HG02798 (cell line): Measurements from ENCODE around the gene YJEFN3.

Source experiments
- ATAC-seq: cut with Tn5 transposase; IDR thresholded peaks from one replicate; pipeline ENCODE4 v1.9.1; 2021; ENCODE audit warnings: mild to moderate bottlenecking; ENCODE audit not compliant: unreplicated experiment, poor library complexity

Gene YJEFN3, protein sequence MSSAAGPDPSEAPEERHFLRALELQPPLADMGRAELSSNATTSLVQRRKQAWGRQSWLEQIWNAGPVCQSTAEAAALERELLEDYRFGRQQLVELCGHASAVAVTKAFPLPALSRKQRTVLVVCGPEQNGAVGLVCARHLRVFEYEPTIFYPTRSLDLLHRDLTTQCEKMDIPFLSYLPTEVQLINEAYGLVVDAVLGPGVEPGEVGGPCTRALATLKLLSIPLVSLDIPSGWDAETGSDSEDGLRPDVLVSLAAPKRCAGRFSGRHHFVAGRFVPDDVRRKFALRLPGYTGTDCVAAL

DNA sequence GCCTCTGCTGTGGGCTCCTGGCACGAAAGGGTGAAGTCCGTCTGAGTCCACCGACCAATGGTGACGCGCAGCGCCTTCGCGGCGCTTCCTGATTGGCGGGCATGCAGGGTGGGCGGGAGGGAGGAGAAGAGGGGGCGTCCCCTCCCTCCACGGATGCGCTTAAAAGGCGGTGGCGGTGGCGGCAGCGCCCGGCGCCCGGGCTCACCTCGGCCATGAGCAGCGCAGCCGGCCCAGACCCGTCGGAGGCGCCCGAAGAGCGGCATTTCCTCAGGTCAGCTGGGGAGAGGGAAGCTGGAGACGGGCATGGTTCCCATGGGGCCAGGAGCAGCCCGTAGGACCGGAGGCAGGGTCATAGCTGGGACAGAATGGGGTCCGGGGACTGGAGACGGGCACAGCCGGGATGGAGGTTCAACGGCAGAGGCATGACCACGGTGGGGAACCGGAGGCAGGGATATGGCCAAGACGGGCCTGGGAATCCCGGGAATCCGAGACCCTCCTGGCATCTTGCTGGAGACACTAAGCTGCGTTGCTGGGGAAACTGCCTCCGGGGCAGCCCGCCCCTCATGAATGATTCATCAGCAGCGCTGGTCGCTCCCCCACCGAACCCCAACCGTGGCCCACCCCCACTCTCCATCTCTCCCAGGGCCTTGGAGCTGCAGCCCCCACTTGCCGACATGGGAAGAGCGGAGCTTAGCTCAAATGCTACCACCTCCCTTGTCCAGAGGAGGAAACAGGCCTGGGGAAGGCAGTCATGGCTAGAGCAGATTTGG is at the start of gene YJEFN3:
TSS of gene YJEFN3 (plus strand) at position 191 of the 770 bp plus-strand sequence. CDS start at position 213, 22 bp downstream.
- no peak for ATAC-seq

DNA sequence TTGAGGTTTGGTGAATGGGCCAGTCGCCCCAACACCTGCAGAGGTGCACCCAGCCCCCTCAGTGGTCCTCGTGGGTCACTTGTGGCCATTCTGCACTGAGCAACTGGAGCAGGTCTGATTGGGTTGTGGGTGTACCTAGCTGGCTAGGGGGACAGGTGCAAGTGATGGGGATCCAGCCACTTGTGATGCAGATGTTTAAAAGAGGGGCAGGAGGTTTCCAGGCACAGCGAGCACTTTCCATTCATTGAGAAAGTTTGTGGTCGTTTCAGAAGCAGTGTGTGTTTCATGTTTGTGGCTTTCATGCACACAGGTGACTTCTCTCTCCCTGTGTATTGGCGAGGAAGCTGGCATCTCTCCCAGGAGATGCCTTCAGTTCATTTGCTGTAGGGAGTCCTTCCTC is 48.0 kb upstream of the YJEFN3 start:
- no peak for ATAC-seq

DNA sequence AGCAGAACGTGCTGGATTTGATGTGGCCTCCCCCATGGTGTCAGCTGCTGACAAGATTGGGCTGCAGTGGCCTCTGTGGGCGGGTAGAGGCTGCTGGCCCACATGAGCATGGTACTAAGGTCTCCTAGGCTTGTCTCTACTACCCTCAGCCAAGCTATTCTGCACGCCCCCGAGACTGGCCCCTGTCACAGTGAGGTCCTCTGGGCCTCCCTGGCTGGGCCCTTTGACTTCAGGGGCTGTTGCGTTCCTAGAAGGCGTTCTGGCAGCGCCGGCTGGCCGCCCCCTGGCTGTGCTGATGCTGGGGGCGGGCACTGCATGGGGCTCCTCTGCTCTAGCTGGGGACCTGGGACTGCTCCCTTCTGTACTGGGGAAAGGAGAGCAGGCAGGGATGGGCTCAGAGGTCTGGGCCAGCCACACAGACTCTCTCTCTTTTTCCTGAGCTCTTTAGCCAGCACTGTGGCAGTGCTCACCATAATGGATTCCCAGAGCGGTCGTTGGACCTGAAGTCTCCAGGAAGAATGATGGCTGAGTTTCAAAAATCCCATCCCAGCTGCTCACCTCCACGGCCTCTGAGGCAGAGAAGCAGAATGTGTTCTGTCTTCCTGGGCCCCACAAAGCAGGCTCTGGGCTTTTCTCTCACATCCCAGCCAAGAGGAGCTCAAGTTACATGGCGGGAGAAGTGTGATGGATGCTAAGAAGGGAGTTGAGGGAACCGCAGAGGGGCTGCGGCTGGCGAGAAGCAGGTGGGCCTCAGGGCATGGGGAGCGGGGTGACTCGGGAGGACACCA is 45.7 kb upstream of the YJEFN3 start:
- no peak for ATAC-seq

DNA sequence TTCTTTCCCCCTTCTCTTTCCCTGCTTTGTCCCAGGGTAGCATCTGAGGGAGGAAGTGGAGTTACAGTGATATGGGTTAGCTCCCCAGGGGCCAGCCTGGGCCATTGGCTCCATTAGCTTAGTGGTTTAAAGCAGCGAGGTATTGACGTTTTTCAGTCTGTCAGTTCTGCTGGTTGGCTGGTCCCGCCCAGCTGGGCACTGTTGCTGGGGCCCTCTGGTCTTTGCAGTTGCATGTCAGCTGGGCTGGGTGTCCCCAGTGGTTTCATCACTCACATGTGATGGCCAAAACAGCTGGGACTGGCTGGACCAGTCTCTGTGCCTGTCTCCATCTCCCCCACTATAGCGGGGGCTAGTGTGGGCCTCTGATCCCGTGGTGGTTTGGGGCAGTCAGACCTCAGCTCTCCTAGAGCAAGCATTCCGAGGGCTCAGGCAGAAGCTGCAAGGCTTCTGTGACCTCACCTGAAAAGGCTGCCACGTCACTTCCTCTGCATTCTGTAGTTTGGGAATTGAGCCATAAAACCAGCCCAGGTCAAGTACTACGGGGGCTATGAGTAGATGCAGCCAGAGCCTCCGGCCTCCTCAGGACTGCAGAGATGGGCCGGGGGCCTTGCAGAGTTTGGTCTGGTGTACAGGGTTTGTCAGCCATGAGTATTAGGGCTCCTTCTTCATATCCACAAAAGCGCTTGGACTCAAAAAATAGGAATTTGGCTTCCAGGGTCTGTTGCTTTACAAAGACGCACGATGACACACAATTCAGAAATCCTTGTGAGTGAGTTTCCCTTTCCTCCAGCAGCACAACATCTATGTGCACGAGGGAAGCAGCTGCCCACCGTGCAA is 43.3 kb upstream of the YJEFN3 start:
- no peak for ATAC-seq

DNA sequence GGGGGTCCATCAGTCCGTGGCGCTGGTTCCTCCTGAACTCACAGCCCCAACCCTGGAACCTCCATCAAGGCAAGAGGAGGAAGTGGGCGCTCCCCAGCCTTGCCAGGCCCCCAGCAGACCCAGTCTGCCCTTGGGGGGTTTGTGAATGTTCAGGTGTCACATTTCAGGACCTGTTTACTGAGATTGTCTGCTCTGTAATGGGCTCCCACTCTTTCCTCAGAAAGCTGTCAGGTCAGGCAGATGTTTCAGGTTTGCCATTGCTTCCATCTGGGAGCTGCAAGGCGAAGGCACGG is 42.8 kb upstream of the YJEFN3 start:
- no peak for ATAC-seq

DNA sequence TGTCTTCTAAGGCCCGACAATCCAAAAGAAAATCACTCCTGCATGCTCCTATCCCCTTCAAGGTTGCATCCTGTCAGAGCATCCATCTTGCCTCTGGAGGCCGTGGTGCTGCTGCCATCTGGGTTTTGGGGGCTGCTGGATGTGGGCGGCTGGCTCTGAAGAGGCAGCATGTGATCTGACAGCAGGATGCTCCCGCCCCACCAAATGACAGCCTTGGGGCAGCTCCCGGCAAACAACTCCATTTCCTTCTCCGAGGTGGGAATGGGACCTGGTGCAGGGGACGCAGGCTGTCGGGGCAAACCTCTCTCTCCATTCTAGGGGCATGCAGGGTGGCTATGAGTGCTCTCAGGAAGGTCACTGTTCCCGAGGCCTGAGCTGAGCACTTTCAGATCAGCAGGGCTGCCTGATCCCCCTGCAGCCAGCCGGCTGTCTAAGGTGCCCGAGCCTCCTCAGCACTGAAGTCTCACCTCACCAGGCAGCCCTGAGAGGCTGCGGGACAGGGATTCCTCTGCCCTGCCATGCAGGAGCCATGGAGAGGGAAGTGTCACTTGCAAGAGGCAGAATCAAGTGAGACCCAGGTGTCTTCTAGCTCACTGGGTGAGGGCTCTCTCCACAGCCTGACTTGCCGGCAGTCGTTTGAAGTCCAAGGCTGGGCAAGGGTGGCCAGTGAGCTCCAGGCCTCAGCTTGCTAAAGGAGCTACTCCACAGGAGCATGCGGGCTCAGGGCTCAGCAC is 42.2 kb upstream of the YJEFN3 start:
- ATAC-seq, result no peak

DNA sequence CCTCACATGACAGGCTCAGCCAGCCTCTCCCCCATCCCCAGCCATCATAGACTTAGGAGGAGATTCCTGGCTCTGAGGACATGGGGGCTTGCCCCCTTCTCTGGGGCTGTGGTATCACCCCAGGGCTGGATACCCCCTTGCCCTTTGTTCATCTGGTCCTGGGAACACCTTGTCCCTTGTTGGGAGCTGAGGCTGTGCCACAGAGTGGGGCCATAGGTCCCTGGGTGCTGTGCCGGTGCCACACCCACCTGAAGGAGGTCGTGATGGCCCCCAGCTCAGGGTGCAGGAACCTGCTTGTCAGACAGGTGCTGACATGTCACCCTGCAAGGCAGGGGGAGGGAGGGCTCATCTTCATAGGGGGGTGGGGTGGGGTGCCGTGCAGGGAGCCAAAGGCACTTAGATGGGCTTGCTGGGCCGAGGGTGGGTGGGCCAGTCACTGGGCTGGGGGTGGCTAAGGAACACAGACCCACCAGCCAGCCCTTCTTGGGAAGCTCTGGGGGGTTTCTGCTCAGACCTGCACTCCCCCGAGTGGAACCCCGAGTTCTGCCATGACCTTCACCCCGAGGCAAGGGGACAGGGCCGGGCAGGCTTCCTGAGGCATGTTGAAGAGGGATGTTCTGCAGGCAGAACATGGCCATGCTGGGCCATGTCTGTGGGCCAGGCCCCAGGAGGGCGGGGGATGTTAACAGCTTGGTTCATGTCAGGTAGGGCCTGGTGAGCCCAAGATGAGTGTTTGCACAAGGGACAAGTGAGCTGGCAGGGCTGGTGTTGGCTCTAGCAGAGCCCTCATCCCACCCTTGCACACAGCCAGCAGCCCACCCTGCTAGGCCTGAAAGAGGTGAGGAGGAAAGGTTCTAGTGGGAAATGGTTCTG is 41.4 kb upstream of the YJEFN3 start:
- no peak for ATAC-seq

DNA sequence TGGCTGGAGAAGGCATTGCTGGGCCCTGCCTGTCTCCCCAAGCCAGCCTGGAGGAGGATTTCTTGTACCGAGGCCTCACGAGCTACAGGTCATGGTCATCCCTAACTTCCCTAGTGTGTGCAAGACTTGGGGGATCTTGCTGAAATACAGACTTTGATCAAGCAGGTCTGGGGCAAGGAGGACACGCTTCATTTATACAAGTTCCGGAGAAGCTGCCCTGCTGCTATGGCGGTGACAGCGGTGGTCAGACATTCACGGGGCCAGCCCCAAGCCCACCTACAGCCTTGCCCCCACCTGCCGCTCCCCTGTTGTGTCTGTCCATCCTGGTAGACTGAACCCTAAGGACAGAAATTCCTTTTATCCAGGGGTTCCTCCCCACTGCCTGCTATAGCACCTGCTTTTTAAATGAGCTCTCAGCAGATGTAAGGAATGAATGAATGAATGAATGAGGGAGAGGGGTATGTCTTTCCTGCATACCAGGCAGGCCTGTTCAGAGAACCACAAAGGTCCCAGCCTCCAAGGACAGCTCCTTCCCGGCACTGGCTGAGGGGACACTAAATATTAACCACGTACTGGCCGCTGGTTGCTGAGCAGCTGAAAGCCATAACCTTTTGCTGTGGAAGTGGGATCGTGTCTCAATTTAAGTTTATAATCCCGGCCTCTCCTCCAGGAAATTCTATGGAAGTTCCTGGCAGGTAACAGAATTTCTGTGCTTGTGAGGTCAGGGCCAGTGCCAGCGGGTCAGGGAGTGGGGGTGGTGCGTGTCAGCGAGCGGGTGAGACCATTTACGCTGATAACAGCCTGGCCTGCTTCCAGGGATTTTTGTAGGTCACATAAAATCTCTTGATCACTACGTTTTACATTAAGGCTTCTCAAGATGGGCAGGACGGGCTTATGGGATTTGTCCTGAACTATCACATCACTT is 40.5 kb upstream of the YJEFN3 start:
- ATAC-seq, result no peak

DNA sequence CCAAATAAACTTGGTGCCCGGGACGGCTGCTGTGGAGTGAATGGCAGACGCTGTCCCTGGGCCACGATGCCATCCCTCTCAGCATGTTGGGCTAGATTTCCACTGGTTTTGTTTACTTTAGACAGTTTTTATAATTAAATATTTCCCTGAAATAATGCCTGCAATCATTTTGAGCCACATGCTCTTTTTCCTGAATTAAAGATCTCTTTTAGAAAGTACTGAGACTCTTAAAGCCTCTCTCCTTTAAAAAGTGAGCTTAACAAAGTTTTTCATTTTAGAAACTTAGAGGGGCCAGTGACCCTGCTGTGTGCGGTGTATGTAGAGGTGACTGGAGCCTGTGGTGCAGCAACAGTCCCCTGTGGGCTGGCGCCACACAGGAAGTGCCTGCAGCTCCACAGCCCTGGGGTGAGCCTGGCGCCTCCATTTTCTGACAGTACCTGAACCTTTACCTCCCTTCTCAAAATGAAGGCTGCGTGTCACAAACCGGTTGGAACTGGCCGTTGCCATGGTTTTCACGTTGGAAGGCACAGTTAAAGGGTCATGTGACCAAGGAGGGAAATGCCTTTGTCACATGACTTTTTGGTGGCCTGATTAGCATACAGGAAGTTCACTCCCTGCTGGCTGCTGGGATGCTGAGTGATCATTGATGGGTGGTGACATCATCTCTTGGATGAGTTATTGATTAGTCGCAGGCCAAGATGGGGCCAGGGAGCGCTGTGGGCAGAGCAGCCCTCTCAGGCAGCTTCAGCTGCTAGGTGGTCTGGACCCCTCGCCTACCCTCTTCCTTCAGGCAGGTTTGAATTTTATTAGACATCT is 39.6 kb upstream of the YJEFN3 start:
- ATAC-seq, result peak; percentile 61

DNA sequence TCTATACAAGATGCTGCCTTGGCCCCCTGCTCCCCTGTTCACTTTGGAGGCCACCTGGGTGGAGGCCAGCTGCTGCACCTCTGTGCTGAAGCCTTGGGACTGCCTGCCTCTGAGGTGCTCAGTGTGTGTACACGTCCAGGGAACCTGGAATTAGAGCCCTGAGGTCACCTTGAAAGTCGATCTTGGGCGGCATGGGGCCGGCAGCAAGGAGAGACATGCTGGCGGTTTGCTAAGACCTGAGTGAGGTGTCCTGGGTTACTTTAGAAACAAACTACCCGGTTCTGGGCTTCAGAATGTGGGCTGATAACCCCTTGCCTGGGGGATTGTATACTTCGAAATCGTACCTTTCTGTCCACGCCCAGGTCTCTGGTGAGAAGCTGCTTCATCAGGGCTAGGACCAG is 38.9 kb upstream of the YJEFN3 start:
- no peak for ATAC-seq

DNA sequence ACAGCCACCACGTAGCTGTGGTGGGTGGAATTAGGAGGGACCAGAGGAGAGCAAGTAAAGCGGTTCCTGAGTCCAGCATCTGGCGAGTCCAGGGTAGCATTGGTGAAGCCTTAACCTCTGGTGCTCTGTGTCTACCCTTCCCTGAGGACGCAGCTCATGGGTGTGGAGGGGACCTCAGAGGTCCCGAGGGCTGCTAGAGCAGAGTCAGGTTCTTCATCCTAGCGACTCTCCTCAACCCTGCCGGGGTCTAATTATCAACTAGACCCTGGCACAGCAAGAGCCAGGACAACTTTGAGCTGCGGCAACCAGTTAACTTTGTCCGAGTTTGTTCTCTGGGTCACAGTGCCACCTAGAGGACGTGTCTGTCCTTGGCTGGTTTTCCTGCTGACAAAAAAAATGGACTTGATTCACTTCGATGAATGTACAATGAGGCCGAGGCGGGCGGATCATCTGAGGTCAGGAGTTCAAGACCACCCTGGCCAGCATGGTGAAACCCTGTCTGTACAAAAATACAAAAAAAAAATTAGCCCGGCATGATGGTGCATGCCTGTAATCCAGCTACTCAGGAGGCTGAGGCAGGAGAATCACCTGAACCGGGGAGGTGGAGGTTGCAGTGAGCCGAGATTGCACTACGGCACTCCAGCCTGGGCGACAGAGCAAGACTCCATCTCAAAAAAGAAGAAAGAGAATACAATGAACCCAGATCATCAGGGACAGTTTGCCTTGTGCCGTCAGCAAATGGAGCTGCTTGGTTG is 38.3 kb upstream of the YJEFN3 start:
- peak; percentile 39 for ATAC-seq

DNA sequence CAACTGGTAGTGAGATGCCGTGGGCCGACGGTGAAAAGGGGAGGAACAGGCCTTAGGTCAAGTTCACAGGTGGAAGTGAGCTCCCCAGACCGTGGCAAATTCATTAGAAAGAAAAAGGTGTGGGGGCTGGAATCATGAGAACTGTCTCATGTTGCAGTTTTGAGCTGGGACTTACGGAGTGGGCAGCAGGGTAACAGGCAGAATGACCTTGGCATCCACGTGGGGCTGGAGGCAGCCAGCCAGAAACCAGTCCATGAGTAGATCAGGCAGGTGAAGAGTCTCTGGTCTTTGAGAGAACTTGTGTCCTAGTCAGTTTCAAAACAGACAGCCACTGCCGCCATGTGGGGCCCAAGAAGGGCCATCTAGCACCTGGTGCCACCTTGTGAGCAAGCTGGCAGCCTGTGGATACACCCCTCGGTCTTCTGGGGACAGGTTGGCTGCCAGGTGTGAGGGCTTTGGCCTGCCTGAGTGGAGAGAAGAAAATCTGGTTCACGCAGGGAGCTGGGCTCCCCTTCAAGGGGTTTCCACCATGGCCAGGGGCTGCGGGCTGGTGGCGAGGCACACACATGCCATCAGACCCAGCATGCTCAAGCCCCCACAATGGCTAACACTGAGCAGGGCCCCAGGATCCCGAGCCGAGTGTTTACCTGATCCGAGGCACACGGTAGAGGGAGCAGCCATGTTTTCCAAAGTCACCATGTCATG is 37.2 kb upstream of the YJEFN3 start:
- no peak for ATAC-seq

DNA sequence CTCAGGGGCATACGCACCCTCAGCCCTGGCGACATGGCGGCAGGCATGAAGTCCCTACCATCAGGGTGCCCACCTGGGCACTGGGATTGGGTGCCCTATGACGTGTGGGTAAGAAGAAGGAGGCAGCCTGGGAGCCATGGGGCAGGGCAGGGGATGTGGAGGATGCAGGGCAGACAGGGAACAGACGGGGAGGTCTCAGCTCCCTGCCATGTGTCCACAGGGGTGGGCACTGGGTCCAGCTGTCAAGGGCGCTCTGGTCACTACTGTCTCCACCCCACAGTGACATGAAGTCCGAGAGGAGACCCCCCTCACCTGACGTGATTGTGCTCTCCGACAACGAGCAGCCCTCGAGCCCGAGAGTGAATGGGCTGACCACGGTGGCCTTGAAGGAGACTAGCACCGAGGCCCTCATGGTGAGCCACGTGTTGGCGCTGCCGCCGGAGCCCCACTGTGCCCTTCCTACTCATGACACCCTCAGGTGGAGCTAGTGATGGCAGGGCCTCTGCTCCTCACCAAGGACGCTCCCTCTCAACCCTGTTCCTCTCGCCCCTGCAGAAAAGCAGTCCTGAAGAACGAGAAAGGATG is 36.6 kb upstream of the YJEFN3 start:
- no peak for ATAC-seq

DNA sequence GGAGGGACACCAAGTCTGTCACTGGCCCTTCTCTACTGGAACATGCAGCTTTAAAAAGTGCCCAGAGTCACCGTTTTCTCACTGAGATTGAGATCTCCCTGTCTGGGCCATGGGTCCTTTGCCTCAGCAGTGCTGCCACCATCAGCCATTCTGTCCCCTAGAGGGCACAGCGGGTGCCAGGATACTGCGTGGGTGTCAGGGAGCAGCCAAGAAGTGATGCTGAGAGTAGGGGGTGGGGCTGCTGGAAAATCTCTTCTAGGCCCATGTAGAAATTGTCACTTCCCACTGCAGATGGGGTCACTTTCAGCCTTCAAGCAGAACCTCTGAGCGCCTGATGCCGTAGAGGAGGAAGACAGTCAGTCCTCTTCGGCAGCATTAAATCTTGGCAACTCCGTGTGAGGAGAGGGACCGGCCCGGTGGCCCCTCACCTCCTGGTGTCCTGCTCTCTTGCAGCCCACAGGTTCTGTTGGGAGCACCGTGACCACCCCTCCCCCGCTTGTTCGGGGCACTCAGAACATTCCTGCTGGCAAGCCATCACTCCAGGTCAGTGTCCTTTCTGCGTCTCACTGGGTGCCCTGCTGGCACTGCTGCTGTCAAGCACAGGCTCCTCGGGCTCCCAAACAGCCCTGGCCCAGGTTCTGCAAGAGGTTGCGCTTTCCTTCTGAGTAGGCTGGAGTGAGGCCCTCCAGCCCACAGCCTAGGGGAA is 34.7 kb upstream of the YJEFN3 start:
- no peak for ATAC-seq
